GM21515 (cell line): ENCODE measurements around the gene TMEM179.

Experiments
- ATAC-seq: cut with Tn5 transposase; IDR thresholded peaks from one replicate; pipeline ENCODE4 v1.9.1; 2021; ENCODE audit not compliant: unreplicated experiment

The TMEM179 gene

DNA sequence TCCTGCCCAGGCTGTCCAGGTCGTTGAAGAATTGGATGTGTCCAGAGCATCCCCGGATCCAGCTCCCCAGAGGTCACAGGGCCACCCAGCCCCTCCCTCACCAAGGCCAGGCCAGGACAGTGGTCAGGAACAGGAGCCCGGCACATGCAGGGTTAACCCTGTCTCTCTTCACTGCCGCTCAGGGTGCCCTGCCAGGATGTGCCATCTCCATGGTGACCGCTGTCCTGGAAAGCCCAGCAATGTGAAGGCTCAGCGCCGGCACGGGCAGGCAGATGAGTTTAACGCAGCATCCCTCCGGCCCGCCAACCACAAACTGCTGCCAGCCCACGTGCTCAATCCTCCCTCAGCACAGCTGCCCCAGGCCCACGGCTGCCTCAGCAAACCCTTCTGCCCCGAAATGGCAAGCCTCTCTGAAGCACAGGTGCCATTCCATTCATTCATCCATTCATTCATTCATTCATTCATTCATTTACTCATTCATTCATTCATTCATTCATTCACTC is 4.4 kb downstream of the TMEM179 start:
- ATAC-seq = no peak

DNA sequence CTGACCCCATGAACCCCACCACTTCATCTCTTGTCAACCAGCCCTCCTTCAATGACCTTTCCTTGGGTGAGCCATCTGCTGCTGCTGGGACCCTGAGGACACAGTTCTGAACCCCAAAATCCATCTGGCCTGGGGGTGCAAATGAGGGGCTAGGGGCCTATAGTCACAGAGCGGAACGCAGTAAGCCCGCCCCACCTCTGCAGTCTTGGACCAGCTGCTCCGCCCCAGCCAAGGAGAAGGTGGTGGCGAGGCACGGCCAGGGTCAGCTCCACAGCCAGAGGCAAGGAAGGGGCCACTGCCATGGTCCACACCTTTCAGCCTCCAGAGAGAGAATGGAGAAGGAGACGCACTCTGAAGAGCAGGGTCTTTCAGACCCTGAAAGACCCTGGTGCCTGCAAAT is 5.1 kb downstream of the TMEM179 start:
- ATAC-seq = no peak

DNA sequence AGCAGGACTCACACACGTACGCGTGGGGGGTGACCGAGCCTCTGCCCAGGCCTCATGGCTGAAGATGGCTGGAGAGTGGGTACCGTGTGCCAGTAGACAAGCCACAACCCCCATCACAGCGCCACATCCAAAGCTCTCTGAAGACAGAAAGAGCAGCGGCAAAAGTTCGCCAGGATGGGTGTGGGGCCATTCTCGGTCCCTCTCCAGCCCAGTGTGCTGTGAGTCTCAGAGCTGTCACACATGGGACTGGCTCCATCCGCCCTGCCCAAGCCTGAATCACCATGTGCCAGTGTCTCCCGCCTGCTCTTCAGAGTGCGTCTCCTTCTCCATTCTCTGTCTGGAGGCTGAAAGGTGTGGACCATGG is 5.7 kb downstream of the TMEM179 start:
- ATAC-seq = no peak

DNA sequence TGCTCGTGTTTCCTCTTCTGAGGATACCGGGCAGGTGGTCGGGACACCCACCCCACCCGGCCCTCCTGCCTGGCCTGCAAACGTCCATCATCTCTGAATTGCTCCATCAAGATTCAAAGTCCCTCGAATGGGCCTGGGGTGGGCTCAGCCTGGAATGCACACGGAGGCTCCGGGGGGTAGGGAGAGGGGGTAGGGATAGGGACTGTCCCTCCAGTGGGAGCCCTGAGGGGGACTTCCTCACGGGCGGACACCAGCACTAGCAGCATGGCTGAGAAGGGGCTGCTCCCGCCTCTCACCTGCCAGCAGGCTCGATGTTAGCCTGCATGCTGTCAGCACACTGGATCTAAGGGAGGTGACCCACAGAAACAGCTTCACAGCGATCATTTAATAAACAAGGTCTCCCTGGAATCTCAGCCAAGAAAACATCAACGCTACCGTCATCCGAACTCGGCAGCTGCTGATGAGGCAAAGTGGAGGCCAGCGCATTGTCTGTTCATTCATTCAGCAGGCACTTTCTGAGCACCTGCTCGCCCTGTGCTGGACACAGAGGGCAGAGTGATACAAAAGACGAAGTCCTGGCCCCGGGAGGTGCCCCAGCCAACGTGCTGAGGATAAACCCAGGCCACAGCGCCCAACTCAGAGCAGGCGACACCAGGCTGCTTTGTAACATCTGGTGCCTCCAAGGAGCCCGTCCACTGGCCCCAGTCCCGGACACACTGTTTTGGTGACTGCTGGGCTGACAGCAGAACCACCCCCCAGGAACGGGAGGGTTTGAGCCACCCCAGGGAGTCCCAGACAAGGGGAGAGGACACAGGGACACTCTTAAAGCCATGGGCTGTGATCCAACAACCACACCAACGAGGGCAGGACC is 6.3 kb downstream of the TMEM179 start:
- ATAC-seq = no peak

DNA sequence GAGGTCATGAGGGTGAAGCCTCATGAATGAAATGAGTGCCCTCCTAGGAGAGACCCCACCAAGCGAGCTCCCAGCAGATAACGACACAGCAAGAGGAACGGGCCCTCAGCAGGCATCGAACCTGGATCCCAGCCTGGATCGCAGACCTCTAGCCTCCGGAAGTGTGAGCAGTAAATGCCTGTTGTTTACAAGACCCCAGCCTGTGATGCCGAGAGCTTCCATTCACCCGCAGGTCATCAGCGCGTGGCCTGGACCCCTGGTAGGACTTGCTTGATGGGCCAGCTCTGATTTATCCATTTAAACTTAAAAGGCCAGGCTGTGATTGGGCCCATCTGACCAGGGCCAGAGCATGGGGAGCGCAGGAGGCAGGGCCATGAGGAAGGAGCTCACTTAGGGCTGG is 7.0 kb downstream of the TMEM179 start:
- ATAC-seq = no peak

DNA sequence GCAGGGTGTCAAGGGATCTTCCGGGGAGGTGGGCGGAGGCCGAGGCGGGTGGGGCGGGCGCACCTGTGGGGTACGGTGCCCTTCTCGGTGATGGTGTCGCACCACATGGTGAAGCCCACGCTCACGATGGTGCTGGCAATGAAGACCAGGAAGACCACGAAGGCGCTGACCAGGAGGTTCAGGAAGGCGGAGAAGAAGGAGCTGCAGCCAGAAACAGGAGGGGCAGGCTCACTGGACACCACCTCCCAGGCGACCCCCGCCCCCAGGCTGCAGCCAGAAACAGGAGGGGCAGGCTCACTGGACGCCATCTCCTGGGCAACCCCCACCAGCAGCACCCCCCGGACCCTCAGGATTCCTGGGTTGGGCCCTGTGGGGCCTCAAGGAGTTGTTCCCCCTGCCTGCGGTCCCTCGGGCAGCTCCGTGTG is 7.6 kb downstream of the TMEM179 start:
- no peak for ATAC-seq

DNA sequence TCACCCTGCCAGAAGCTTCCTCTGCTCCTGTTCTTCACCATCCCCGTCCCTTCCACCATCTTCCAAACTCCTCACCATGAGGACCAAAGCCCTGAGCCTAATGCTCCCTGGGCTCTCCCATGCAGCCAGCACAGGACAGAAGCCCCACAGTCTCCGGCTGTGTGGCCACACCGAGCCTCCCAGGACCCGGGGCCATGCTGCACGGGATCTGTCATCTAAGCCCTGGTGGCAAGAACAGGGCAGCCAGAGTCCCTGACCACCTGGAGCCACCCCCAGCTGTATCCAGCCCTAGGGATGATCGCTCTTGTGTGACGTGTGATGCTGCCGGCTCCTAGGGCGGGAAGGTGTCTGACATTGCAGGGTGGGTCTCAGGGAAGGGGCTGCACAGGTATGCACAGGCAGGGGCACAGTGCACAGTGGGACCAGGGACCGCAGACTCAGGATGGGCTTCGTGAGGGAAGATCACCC is 8.1 kb downstream of the TMEM179 start:
- no peak for ATAC-seq

DNA sequence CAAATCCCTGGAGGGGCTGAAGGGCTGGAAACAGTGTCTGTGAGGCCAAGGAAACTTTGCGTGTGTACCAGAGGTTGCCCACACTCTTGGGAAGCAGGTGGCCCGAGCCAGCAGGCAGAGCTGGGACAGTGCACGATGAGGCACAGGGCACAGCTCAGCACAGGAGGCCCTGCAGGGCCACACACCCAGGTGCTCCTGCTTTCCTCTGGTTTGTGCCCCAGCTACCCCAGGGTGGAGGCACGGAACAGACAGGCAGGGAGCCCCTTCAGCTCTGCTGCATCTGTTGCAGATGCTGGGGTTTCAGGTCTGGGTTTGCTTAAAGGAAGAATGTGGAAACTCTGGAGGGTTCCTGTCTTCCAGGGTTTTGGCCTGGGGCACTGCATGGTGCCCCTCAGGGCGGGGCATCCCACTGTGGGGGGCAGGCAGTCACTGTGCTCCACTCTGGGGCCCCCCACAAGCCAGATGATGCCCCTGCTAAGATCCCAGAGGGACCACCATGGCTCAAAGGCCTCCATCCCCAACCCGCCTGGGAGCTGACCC is 8.6 kb downstream of the TMEM179 start:
- no peak for ATAC-seq

DNA sequence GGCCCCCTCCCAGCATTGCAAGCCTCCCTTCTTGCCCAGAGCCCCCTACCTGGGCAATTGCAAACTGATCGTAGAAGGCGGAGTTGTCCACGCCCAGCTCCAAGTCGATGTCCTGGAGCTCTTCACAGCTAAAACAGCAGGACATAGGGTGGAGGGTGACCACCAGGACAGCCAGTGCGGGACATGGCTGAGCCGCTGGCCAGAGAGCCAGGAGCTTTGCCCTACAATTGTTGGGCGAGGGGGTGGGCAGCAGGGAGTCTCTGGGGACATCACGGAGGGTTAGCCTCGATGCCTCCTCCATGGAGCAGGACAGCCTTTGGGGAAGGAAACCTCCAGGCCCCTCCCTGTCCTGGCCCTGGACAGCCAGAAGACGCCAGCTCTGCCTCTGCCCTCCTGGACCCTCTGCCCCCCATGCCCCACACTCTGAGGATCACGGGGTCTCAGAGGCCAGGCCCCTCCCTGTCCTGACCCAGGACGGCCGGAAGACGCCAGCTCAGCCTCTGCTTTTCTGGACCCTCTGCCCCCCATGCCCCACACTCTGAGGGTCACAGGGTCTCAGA is 9.4 kb downstream of the TMEM179 start:
- no peak for ATAC-seq

DNA sequence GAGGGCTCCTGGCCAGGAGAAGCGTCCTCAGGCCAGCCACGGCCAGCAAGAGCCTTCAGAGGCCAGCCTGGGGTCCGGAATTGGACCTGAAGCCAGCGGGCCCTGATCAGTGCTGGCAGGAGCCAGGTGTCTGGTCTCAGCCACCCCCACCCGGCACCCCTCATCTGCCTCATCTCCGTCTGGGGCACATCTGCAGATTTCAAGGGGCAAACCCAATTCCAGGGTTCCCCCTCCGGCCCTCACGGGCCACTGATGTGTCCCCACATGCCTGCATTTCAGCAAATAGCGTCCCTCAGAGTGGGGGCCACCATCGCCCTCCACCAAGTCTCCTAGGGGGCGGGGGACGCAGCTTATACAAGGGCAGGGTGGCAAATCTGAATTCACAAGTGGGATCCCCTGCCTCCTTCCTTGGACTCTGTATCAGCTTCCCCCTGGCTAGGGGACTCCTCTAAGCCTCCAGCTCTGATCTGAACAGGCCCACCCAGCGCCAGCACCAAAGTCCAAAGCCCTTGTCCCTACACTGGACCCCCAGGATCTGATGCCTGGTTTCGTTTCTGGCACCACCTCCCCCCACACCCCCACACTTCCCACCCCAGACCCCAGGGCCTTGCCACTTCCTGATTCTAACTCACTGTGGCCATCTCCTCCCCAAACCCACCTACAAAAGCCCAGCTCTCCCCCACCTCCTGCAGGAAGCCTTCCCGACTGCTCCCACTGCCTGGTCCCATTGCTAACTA is 10.1 kb downstream of the TMEM179 start:
- no peak for ATAC-seq

DNA sequence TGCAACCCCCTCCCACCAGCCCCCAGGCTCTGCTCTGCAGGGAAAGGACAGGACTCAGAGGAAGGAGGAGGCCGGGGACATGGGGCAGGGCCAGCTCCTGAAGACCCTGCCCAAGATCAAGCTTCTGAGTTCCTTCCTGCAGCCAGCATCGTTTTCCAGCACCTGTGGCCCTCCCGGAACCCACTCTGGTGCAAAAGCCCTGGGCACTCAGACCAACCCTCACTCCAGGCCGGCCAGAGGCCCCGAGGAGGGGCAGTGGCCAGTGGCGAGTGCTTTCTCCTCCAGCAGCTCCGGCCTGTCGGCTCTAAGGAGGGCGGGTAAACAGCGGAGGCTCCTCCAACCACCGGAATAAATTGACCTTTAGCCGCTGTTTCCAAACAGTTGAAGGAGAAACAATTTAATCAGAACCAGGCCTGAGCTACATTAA is 10.8 kb downstream of the TMEM179 start:
- ATAC-seq = no peak

DNA sequence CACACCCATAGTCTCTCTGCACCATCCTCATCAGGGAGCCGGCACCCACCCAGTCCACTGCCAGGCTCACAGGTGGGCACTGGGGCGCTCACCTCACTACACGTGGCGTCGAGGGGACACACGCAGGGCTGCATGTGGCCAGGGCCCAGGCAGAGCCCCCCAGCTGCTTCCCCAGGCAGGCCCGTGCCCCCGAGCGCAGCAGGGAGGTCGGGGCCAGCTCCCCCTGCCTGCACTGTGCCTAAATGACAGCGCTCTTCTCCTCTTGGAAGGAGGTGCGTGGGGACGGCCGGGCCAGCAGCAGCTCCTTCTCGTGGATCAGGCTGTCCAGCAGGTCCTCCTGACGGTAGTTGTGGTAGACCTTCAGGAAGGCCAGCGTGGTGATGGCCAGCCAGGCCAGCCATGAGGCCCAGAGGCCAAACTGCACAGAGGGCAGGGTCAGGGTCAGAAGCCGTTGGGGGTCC is 11.3 kb downstream of the TMEM179 start:
- no peak for ATAC-seq

DNA sequence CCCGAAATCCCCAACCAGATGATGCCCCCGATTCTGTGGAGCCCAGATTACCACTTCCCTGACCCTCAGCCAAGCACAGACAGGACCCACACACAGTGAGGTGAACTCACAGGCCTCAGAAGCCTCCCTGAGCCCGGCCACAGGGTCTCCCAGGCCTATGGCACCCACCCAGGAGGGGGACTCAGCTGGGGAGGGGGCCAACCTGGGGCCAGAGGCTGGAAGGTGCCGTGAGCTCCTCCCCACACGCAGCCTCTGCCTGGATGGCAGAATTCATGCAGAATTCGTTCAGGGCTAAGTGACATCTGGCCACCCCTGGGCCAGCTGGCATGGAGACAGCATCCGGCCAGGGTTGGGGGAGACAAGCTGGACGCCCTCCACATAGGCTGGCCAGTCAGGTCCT is 11.8 kb downstream of the TMEM179 start:
- ATAC-seq = no peak

DNA sequence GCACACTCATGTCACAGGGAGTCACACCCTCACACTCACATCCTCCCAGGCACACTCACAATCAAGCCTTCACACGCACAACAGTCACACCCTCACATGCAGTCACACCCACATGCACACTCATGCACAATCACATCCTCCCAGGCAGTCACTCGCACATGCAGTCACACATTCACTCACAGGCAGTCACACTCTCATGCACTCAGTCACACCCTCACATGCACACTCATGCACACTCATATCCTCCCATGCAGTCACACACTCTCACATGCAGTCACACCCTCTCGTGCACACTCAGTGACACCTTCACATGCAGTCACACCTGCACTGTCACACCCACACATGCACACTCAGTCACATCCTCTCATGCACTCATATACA is 12.3 kb downstream of the TMEM179 start:
- no peak for ATAC-seq

DNA sequence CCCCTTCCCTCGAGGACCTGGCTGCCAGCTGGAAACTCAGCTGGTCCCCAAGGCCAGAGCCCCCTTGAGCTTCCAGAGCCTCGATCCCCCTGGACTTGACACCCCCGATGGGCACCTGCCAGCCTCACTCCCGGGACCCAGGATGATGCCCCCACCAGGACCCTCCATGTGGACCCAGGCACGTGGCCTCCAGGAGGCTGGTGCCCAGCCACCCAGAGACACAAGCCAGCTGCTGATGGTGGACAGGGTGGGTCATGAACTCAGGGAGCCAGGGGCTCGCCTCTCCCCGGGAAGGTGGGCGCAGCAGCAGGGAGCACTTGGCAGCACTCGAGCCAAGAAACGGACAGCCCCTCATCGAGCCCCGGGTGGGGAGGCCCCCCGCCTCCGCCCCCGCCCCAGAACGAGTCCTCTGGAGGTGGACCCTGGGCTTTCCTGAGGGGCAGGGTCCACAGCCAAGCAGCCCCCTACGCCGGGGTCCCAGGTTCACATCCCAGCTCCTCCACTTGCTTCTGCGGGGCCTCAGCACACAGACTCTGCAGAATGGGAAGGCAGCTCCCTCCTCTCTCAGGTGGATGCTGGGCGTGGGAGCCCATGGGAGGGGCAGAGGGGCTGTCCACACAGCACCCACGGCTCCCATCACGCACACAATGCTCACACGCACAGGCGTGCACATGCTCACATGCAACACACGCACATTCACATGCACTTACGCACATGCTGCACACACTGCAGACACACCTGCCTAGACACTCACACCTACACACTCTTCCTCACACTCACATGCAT is 12.9 kb downstream of the TMEM179 start:
- no peak for ATAC-seq

DNA sequence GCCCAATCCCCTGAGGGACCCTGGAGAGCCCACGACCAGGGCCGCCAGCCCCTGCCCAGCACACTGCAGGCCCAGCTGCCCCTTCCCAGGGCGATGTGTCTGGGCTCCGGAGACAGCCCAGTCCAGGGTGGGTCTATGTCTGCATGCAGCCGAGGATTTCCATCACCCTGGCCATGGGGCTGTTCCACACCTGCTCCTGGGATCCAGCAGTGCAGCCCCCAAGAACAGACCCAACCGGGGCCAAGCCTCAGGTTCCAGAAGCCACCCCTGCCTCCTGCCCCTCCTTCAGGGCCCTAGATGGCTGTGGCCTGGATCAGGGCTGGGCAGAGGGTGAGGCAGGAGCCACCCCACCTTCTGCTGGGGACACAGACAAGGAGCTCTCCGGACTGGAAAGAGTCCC is 13.5 kb downstream of the TMEM179 start:
- ATAC-seq = no peak

DNA sequence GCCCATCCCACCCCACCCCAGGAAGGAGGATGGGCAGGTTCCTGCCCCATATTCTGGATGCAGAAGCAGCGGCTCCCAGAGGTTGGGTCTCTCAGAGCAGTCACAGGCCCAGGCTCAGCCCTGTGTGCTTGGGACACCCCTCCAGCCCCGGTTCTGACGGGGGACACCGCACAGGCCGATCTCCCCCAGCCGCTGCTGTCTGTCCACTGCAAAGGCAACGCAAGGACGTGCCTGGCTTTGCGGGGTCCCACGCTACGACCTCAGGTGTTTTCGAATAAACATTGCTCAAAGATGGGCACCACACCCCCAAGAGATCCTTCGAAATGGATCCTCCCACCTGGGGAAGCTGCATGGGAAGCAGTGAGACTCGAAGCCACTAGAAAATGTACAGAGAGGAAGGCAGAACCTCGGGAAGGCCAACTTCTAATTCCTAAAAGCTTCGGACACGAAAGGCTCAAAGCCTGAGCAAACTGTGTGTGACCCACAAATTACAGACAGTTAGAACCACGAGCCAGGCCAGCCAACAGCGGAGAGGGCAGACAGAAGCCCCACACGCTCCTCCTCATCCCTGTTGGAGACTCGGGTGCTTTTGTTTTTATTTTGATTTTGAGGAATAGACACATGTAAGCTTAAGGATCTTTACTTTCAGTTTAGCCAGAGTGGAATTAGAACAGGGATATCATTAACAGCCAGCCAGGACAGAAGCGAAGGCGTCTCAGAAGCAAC is 14.2 kb downstream of the TMEM179 start:
- ATAC-seq = no peak

DNA sequence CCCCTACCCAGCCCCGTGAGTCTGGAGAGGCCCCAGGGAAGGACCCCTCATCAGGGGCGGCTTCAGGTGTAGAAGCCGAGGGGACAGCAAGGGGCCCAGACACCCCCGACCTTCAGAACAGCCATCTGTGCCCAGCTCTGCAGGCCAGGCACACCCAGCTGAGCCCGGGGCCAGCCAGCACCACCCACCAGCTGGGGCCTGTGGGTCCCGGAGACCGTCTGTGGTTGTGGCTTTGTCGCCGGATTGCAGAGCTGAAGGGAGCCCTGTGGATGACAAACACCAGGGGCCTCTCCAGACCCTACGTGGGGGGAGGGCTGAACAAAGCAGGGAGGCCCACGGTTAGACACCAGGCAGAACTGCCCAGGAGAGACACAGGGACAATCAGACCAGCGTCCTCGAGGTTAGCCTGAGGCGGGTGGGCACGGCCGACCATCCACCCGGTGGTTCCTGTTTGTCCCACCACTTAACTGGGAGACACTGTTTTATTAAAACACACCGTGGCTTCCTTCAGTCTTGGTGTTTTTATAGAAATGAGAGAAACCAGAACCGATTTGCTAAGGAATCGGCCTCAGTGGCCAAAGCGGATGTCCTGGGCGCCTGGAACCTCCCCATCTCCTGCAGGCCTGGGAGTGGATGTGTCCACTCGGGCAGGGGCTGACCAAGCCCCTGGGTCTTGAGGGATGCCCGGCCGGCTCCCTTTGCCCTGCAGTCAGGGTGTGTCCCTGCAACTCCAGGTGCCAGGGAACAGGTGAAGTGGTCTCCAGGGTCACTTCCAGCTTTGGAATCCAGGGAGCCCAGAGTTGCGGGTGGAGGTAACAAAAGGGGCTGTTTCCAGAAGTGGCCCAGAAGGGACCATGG is 15.0 kb downstream of the TMEM179 start:
- ATAC-seq = no peak
